ENCODE results near the gene ARL6IP4. TPM values are rescaled to one million over a fixed set of nuclear protein-coding genes. Genes with fewer than 3 reads are reported as not detected.
A peak's percentile ranks its signal among the peaks of the same experiment; 100 is the strongest.

The ARL6IP4 gene
- total and polyA plus RNA-seq, 11 donors: 123 to 325 (median 148) TPM

- Histone ChIP-seq H3K4me3 (no peak overlapping the region), H3K9me3 (no peaks in the 10 kb centered on the region), H3K27me3 (no peaks in the 10 kb centered on the region), H3K27ac (no peak overlapping the region), H3K4me1 (peaks cover 10 to 43% (median 40%) of the 10 kb centered on the region in 12 donors), H3K36me3 (peaks cover 0 to 76% (median 38%) of the 10 kb centered on the region in 9 donors)
- DNase-seq (no peak), ATAC-seq (no peak)
- WGBS, 4 donors: 94 to 100% (median 96%) methylated on average over 11 to 40 of the region's 40 CpGs
- intact Hi-C loops (cut with DNase I): loop anchor here in 2 of 10 donors (10.0 kb wide), 2 partner anchors 168 to 248 kb away; partner anchors contain the start of genes PITPNM2 (in 2 of the 2), MPHOSPH9 (in 1 of the 2) and MTRFR (in 1 of the 2)
- no peak for TF ChIP-seq CTCF (IDR thresholded peaks at IDR 0.05)
- no peak for TF ChIP-seq POLR2A (IDR thresholded peaks at IDR 0.05)
These were observed 5.9 kb downstream of the ARL6IP4 start for GRCh38 chr12:122986258-122986871.

GRCh38 chr12:122987086-122987951, 6.8 kb downstream of the ARL6IP4 start:
- peak in 1 of 5 donors; percentile 56 for DNase-seq
- H3K4me1 ChIP-seq: peaks cover 4 to 33% (median 31%) of the 10 kb centered on the region in 12 donors
- H3K27me3 ChIP-seq: no peaks in the 10 kb centered on the region
- H3K4me3 ChIP-seq: no peak overlapping the region
- ATAC-seq: no peak
- WGBS, 4 donors: 92 to 97% (median 95%) methylated on average over 26 to 39 of the region's 39 CpGs
- TF ChIP-seq CTCF (IDR thresholded peaks at IDR 0.05): no peak
- no peak for TF ChIP-seq POLR2A (IDR thresholded peaks at IDR 0.05)
- H3K9me3 ChIP-seq: no peaks in the 10 kb centered on the region
- H3K27ac ChIP-seq: no peak overlapping the region
- H3K36me3 ChIP-seq: peaks cover 0 to 79% (median 35%) of the 10 kb centered on the region in 9 donors
- intact Hi-C loops (cut with DNase I): loop anchor here in 2 of 10 donors (10.0 kb wide), 2 partner anchors 167 to 247 kb away; partner anchors contain the start of genes PITPNM2 (in 2 of the 2), MPHOSPH9 (in 1 of the 2) and MTRFR (in 1 of the 2)

- Histone ChIP-seq H3K4me1 (peaks cover 0 to 26% (median 23%) of the 10 kb centered on the region in 12 donors), H3K9me3 (no peaks in the 10 kb centered on the region), H3K27me3 (no peaks in the 10 kb centered on the region), H3K36me3 (peaks cover 0 to 74% (median 35%) of the 10 kb centered on the region in 9 donors), H3K4me3 (no peak overlapping the region), H3K27ac (no peak overlapping the region)
- TF ChIP-seq POLR2A (IDR thresholded peaks at IDR 0.05) (no peak), CTCF (IDR thresholded peaks at IDR 0.05) (no peak)
- DNase-seq (peak in 1 of 5 donors; percentile 43), ATAC-seq (no peak)
- 88 to 93% (median 91%) methylated on average over 5 to 13 of the region's 13 CpGs for WGBS, 4 donors
- intact Hi-C loops (cut with DNase I): loop anchor here in 2 of 10 donors (10.0 kb wide), 2 partner anchors 167 to 247 kb away; partner anchors contain the start of genes PITPNM2 (in 2 of the 2), MPHOSPH9 (in 1 of the 2) and MTRFR (in 1 of the 2)
These were observed 7.6 kb downstream of the ARL6IP4 start for GRCh38 chr12:122988036-122988435.
